Measurements from ENCODE around the gene TRIM47. TPM values are rescaled to one million over a fixed set of nuclear protein-coding genes. Genes with fewer than 3 reads are reported as not detected.

TRIM47 gene
- 100 to 1,000 TPM in 1 of 4 donors, 10 to 100 TPM in 3; 21.0 to 146 (median 40.8) TPM for total RNA-seq

DNA sequence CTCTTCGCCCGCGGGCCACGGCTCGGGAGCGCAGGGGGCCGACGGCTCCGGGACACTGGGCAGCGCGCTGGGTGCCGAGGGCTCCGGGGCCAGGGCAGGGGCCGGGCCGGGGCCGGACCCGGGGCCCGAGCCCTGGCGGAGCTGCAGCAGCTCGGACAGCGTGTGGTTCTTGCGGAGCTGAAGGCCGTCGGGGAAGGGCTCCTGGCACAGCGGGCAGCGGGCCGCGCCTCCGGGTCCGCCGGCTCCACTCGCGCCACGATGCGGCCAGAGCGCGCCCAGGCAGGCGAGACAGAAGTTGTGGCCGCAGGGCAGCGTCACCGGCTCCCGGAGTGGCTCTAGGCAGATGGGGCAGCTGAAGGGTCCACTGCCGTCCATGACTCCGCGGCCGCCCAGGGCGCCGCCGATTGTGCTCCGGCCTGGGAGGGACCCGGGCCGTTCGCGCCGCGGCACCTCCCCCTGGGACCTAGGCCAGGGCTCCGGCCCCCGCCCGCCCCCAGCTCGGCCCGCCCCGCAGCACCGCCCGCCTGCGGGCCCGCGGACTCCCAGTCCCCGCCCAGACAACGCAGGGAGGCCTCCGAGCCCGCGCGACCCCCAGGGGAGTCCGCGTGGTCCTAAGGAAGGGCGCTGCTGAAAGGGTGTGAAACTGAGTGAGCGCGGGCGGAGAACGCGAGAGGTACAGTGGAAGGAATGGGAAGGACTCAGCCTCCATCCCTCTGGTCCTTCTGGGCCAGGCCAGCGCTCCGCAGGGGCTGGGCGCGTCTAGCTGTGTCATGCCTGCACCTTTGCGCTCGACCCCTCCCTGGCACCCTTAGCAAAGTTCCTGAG is at the start of gene TRIM47:
Gene TRIM47, minus strand, starts transcription at position 408 of the 825 bp plus-strand sequence. Its CDS starts 33 bp downstream, at position 375.
- H3K27ac ChIP-seq: peak within 1 kb of the TSS; percentile 66 to 99 (median 96)
- peak; percentile 81 for ATAC-seq

DNA sequence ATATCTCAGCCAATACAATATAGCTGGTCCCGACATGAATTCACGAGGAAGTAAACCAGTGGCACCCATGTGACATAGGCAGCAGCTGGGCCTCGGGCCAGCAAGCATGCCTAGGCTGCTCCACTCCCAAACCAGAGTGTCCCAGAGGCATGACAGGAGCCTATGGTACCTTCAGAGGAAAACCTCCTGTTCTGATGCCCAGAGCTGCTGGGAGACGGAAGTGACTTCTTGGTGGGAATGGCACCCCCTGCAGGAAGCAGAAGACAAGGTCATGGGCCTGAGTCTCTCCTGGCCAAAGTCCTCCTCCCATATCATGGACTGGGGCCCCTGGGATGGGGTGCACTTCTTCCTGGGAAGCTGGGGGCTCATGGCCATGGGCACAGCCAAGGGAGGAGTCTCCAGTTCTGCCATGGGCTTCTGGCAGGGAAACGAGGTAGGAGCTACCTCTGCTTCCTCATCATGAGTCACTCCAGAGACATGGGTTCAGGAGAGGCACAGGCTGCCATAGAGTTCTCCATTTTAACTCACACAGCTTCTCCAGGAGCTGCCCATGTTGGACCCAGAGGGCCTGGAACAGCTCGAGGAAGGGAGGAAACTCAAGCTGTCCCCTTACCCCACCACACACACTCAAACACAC is 49.0 kb upstream of the TRIM47 start:
- H3K4me3 ChIP-seq: no peak overlapping the region
- H3K9me3 ChIP-seq: no peaks in the 10 kb centered on the region
- ATAC-seq: no peak
- 82% methylated on average over 3 of the region's 6 CpGs; no CpG with 5 or more reads in 1 of the 2 donors for WGBS, 2 donors (ENCODE audit: low coverage in 1 of 2)
- TF ChIP-seq POLR2AphosphoS5 (IDR thresholded peaks at IDR 0.05): no peak
- TF ChIP-seq, protein P1, sequence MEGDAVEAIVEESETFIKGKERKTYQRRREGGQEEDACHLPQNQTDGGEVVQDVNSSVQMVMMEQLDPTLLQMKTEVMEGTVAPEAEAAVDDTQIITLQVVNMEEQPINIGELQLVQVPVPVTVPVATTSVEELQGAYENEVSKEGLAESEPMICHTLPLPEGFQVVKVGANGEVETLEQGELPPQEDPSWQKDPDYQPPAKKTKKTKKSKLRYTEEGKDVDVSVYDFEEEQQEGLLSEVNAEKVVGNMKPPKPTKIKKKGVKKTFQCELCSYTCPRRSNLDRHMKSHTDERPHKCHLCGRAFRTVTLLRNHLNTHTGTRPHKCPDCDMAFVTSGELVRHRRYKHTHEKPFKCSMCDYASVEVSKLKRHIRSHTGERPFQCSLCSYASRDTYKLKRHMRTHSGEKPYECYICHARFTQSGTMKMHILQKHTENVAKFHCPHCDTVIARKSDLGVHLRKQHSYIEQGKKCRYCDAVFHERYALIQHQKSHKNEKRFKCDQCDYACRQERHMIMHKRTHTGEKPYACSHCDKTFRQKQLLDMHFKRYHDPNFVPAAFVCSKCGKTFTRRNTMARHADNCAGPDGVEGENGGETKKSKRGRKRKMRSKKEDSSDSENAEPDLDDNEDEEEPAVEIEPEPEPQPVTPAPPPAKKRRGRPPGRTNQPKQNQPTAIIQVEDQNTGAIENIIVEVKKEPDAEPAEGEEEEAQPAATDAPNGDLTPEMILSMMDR (IDR thresholded peaks at IDR 0.05): peak in 3 of 4 experiments; percentile 14 to 36 (median 23)
- H3K27me3 ChIP-seq: no peaks in the 10 kb centered on the region
- H3K4me1 ChIP-seq: no peaks in the 10 kb centered on the region
- H3K27ac ChIP-seq: no peak overlapping the region
- H3K36me3 ChIP-seq: peaks cover 0 to 68% of the 10 kb centered on the region in 2 donors

More for the DNA sequence above, at the start of gene TRIM47:
- Histone ChIP-seq H3K36me3 (peaks cover 0 to 24% of the 10 kb centered on the region in 2 donors), H3K4me1 (peaks cover 8 to 58% (median 36%) of the 10 kb centered on the region in 3 donors), H3K9me3 (no peaks in the 10 kb centered on the region), H3K27me3 (no peaks in the 10 kb centered on the region), H3K4me3 (peak within 1 kb of the TSS; percentile 44 to 92)
- TF ChIP-seq EP300 (IDR thresholded peaks at IDR 0.05) (no peak), POLR2A (IDR thresholded peaks at IDR 0.05) (peak; percentile 86 to 90), POLR2AphosphoS5 (IDR thresholded peaks at IDR 0.05) (peak; percentile 80)
- TF ChIP-seq, protein P1 (IDR thresholded peaks at IDR 0.05): peak in 3 of 4 experiments; percentile 30 to 59 (median 41)
- 5 to 7% methylated on average over 6 of the region's 87 CpGs for WGBS, 2 donors (ENCODE audit: low coverage in 1 of 2)

DNA sequence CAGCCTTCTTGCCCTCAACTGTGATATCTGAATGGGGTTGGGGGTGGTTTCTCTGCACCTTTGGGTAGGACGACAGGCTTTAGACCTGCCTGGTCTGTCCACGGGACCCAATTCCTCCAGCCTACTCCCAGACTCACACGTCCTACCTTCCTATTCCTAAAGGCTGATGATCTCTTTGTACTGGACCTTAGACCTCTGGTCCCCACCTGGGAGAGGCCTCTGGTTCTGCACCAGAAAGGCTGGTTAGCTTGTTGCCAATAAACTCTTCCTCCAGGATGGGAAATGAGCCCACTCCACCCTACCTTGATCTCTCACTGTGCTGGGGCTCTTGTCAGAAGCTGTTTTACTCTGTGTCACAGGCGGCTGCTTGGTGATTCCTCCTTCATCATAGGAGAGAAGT is 48.1 kb upstream of the TRIM47 start:
- H3K4me3 ChIP-seq: no peak overlapping the region
- H3K36me3 ChIP-seq: peaks cover 0 to 71% of the 10 kb centered on the region in 2 donors
- TF ChIP-seq POLR2A (IDR thresholded peaks at IDR 0.05) (no peak), EP300 (IDR thresholded peaks at IDR 0.05) (no peak), POLR2AphosphoS5 (IDR thresholded peaks at IDR 0.05) (no peak)
- TF ChIP-seq, protein P1 (IDR thresholded peaks at IDR 0.05): no peak
- 97 to 100% methylated on average over 3 of the region's 4 CpGs for WGBS, 2 donors (ENCODE audit: low coverage in 1 of 2)
- H3K27me3 ChIP-seq: no peaks in the 10 kb centered on the region
- no peaks in the 10 kb centered on the region for H3K9me3 ChIP-seq
- ATAC-seq: no peak
- no peak overlapping the region for H3K27ac ChIP-seq
- H3K4me1 ChIP-seq: no peaks in the 10 kb centered on the region

DNA sequence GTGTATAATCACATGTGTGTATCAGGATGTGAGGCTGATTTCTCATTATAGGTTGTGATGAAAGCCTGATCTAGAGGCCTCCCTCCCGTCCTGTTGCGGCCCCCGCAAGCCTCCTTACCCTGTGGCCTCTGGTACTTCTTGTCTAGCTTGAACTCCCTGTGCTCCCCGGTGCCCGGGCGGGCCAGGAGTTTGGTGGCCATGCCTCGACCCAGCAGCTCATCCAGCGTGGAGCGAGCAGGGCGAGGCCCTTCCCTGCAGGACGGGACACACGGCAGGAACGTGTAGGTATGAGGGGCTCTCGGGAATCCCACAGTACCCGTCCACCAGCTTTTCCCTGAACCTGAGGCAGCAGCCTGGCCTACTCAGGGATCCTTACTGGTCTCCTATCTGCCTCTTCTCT is 47.5 kb upstream of the TRIM47 start:
- TF ChIP-seq, protein P1 (IDR thresholded peaks at IDR 0.05): no peak
- TF ChIP-seq POLR2A (IDR thresholded peaks at IDR 0.05) (no peak), EP300 (IDR thresholded peaks at IDR 0.05) (no peak), POLR2AphosphoS5 (IDR thresholded peaks at IDR 0.05) (no peak)
- no peaks in the 10 kb centered on the region for H3K27me3 ChIP-seq
- no peak overlapping the region for H3K27ac ChIP-seq
- ATAC-seq: no peak
- WGBS, 2 donors (ENCODE audit: low coverage in 1 of 2): 90 to 100% methylated on average over 2 to 3 of the region's 15 CpGs
- H3K36me3 ChIP-seq: peaks cover 0 to 77% of the 10 kb centered on the region in 2 donors
- no peaks in the 10 kb centered on the region for H3K4me1 ChIP-seq
- H3K4me3 ChIP-seq: no peak overlapping the region
- H3K9me3 ChIP-seq: no peaks in the 10 kb centered on the region
